Transverse colon (tissue), 4 donors: ENCODE data around the gene VAT1. TPM values are rescaled to one million over a fixed set of nuclear protein-coding genes. Genes with fewer than 3 reads are reported as not detected.

ENCODE experiments used
- DNase-seq: peaks from one replicate; pipeline ENCODE4 v3.0.0-alpha.2; 2019
- H3K27ac ChIP-seq, 4 donors: fragments of 200-600 bp; sonication (generic); 2 replicates each; pipeline ENCODE4 v1.5.1; 2016 to 2018; ENCODE audit warnings: inconsistent platforms in 4 of 4
- H3K27me3 ChIP-seq: fragments of 200-600 bp; sonication (generic); 2 replicates; pipeline ENCODE4 v1.5.1; 2017; ENCODE audit warnings: inconsistent platforms
- H3K36me3 ChIP-seq, 4 donors: fragments of 200-600 bp; sonication (generic); 2 replicates each; pipeline ENCODE4 v1.5.1; 2017 to 2019; ENCODE audit warnings: inconsistent platforms in 4 of 4
- H3K4me1 ChIP-seq, 4 donors: fragments of 200-600 bp; sonication (generic); 2 replicates each; pipeline ENCODE4 v1.5.1; 2017 to 2020; ENCODE audit warnings: inconsistent platforms in 4 of 4
- H3K4me3 ChIP-seq, 4 donors: fragments of 200-600 bp; sonication (generic); 1 replicate in 1 of 4; 2 replicates in 3 of 4; pipeline versions ENCODE4 v1.5.1 to v1.6.1; 2017 to 2019; ENCODE audit warnings: inconsistent platforms in 4 of 4
- H3K9me3 ChIP-seq, 2 donors: fragments of 200-600 bp; sonication (generic); 2 replicates each; pipeline ENCODE4 v1.5.1; 2017 to 2019; ENCODE audit warnings: inconsistent platforms in 2 of 2
- CTCF ChIP-seq, 5 experiments: fragments of 200-600 bp in 3 of 5; fragments of 450-650 bp in 2 of 5; sonication (generic) in 3 of 5; IDR thresholded peaks; 1 replicate in 2 of 5; 2 replicates in 3 of 5; pipeline ENCODE4 v1.5.1; 2016 to 2017; ENCODE audit warnings: antibody characterized with exemption in 5 of 5, inconsistent platforms in 3 of 5, mild to moderate bottlenecking in 2 of 5, moderate library complexity in 1 of 5
- EP300 ChIP-seq: sonication (generic); formaldehyde crosslinking; IDR thresholded peaks from one replicate; pipeline ENCODE4 v1.6.1; 2017; ENCODE audit warnings: antibody characterized with exemption, low read depth
- POLR2A ChIP-seq: fragments of 450-650 bp; IDR thresholded peaks from one replicate; pipeline ENCODE4 v1.6.1; 2016; ENCODE audit warnings: antibody characterized with exemption, mild to moderate bottlenecking, moderate library complexity
- POLR2AphosphoS5 ChIP-seq, 3 donors: sonication (generic); formaldehyde crosslinking; IDR thresholded peaks; one replicate each; pipeline ENCODE4 v1.6.1; 2016; ENCODE audit warnings: antibody characterized with exemption in 3 of 3
- WGBS, 2 donors: methylation state at CpG; one replicate each; pipeline ENCODE4 v1.1.5; 2018; ENCODE audit warnings: low coverage in 1 of 2; 5-methylcytosine and 5-hydroxymethylcytosine counted together
- in situ Hi-C, 4 donors: fragments of 200-750 bp; cut with MboI; loops; one replicate each; pipeline versions ENCODE4 v1.15.0 to v1.15.1; 2017; ENCODE audit warnings: low sequenced_read_pairs in 3 of 4, low pct_ligation_motif_present in 1 of 4, low pct_unique_long_range_greater_than_20kb in 1 of 4
- intact Hi-C: fragments of 100-400 bp; cut with DNase I; formaldehyde crosslinking; loops from one replicate; pipeline ENCODE4 v1.15.1; 2023; ENCODE audit warnings: low total_unique reads
- total RNA-seq, 4 donors: library from RNA; depleted of rRNA; stranded (reverse); fragments of >200 nt; gene quantifications; one replicate each; pipeline ENCODE4 v1.1.0, GENCODE V29; 2016

The VAT1 gene
- total RNA-seq, 4 donors from 2014 or later = 26.2 to 94.1 (median 65.7) TPM

- intact Hi-C loops (no loop called here), in situ Hi-C loops (no loop called here)
- DNase-seq = no peak
- Histone ChIP-seq H3K27me3 (no peaks in the 10 kb centered on the region), H3K9me3 (no peaks in the 10 kb centered on the region), H3K27ac (no peak overlapping the region), H3K36me3 (peaks cover 0 to 40% (median 15%) of the 10 kb centered on the region in 4 donors), H3K4me3 (no peak overlapping the region), H3K4me1 (peaks cover 5 to 7% (median 7%) of the 10 kb centered on the region in 4 donors)
- TF ChIP-seq CTCF (IDR thresholded peaks at IDR 0.05) (no peak), EP300 (no peak), POLR2A (no peak)
- WGBS, 2 donors = 82 to 85% methylated on average over 4 to 5 of the region's 5 CpGs
Observed at GRCh38 chr17:42992872-42993271, 29.3 kb downstream of the VAT1 start.

DNA sequence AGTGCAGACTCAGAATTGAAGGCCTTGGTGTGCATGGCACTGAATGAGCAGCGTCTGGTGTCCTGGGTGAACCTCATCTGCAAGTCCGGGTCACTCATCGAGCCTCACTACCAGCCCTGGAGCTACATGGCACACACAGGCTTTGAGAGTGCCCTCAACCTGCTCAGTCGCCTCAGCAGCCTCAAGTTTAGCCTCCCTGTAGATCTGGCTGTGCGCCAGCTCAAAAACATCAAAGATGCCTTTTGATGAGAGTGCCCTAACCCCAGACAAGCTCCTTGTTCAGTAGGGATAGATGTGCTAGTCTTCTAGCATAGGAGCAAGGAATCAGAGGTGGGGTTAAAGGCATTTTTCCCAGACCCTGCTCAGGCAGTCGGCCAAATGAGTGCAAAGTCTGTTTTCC lies 30.7 kb downstream of the VAT1 start:
- DNase-seq = no peak
- Histone ChIP-seq H3K27ac (no peak overlapping the region), H3K27me3 (no peaks in the 10 kb centered on the region), H3K4me3 (no peak overlapping the region), H3K9me3 (no peaks in the 10 kb centered on the region), H3K36me3 (peaks cover 0 to 49% (median 20%) of the 10 kb centered on the region in 4 donors), H3K4me1 (no peaks in the 10 kb centered on the region)
- in situ Hi-C loops (no loop called here), intact Hi-C loops (no loop called here)
- TF ChIP-seq POLR2A = no peak
- TF ChIP-seq POLR2AphosphoS5 (IDR thresholded peaks at IDR 0.05) = no peak
- TF ChIP-seq CTCF (IDR thresholded peaks at IDR 0.05) = no peak
- TF ChIP-seq EP300 = no peak
- WGBS, 2 donors = 92% methylated on average over 6 of the region's 6 CpGs; no CpG with 5 or more reads in 1 of the 2 donors

DNA sequence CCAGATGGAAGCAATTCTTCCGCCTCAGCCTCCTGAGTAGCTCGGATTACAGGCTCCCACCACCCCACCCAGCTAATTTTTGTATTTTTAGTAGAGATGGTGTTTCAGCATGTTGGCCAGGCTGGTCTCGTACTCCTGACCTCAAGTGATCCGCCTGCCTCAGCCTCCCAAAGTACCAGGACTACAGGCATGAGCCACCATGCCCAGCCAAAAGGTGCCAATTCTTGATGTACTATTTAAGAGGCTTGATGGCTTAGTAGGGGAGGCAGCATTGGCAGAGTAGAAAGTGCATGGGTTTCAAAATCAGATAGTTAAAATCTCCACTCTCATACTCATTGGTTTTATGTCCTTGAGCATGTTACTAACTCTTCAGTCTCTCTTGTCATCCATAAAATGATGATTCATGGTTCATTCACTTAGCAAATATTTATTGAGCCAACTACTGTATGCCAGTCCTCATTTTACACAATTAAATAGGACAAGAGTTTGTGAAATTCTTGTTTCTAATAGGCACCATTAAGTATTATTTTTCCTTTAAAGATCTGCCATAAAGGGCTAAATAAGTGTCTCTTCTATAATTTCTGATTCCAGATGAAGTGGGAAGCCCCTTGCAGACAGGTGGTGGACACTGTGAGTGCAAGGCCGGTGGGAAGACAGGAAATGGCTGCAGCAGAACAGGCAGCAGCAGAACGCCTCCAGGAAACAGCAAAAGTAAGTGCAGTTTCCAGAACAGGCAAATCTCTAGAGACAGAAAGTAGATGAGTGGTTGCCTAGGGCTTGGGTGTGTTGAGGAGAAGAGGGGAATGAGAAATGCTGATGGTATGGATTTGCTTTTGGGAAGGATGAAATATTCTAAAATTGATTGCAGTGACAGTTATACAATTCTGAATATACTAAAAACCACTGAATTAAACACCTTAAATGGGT lies 32.2 kb downstream of the VAT1 start:
- WGBS, 2 donors = 80 to 85% methylated on average over 6 of the region's 6 CpGs
- Histone ChIP-seq H3K4me3 (no peak overlapping the region), H3K36me3 (peaks cover 0 to 49% (median 23%) of the 10 kb centered on the region in 4 donors), H3K27ac (no peak overlapping the region), H3K9me3 (no peaks in the 10 kb centered on the region), H3K4me1 (no peaks in the 10 kb centered on the region), H3K27me3 (no peaks in the 10 kb centered on the region)
- TF ChIP-seq EP300 = no peak
- TF ChIP-seq POLR2AphosphoS5 (IDR thresholded peaks at IDR 0.05) = no peak
- no peak for TF ChIP-seq CTCF (IDR thresholded peaks at IDR 0.05)
- TF ChIP-seq POLR2A = no peak
- intact Hi-C loops = no loop called here
- DNase-seq = no peak
- in situ Hi-C loops = no loop called here

GRCh38 chr17:42989141-42989540 lies 33.0 kb downstream of the VAT1 start:
- 95 to 100% methylated on average over 2 to 5 of the region's 5 CpGs for WGBS, 2 donors
- H3K36me3 ChIP-seq = peaks cover 0 to 49% (median 23%) of the 10 kb centered on the region in 4 donors
- TF ChIP-seq EP300 (no peak), POLR2AphosphoS5 (IDR thresholded peaks at IDR 0.05) (no peak), CTCF (IDR thresholded peaks at IDR 0.05) (no peak), POLR2A (no peak)
- intact Hi-C loops (no loop called here), in situ Hi-C loops (no loop called here)
- DNase-seq = no peak
- no peak overlapping the region for H3K27ac ChIP-seq
- H3K4me1 ChIP-seq = peaks cover 0 to 5% (median 2%) of the 10 kb centered on the region in 4 donors
- H3K9me3 ChIP-seq = no peaks in the 10 kb centered on the region
- H3K27me3 ChIP-seq = no peaks in the 10 kb centered on the region
- H3K4me3 ChIP-seq = no peak overlapping the region
